ENCODE measurements around the gene SEMA5B.

DNA sequence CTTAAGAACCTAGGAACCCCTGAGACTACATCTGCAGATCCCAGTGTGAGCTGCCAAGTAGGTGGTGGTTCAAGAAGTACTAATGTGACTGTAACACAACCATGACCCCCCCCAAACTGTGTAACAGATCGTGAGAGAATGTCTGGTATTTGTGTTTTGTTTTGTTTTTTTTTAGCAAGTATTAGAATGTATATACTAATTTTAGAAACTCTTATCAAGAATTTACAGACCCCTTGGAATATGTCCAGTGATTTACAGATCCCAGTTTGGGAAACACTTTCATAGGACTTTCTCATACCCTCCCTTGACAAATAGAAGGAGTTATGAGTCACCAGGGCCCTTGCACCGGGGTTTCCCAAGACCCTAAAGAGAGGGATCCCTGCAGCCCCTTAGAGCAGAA lies 79.8 kb downstream of the SEMA5B start:
- TF ChIP-seq, protein P1, sequence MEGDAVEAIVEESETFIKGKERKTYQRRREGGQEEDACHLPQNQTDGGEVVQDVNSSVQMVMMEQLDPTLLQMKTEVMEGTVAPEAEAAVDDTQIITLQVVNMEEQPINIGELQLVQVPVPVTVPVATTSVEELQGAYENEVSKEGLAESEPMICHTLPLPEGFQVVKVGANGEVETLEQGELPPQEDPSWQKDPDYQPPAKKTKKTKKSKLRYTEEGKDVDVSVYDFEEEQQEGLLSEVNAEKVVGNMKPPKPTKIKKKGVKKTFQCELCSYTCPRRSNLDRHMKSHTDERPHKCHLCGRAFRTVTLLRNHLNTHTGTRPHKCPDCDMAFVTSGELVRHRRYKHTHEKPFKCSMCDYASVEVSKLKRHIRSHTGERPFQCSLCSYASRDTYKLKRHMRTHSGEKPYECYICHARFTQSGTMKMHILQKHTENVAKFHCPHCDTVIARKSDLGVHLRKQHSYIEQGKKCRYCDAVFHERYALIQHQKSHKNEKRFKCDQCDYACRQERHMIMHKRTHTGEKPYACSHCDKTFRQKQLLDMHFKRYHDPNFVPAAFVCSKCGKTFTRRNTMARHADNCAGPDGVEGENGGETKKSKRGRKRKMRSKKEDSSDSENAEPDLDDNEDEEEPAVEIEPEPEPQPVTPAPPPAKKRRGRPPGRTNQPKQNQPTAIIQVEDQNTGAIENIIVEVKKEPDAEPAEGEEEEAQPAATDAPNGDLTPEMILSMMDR (IDR thresholded peaks at IDR 0.05), result no peak
- TF ChIP-seq POLR2A (IDR thresholded peaks at IDR 0.05), result no peak
